Measurements from ENCODE around the gene VSIG8.

DNA sequence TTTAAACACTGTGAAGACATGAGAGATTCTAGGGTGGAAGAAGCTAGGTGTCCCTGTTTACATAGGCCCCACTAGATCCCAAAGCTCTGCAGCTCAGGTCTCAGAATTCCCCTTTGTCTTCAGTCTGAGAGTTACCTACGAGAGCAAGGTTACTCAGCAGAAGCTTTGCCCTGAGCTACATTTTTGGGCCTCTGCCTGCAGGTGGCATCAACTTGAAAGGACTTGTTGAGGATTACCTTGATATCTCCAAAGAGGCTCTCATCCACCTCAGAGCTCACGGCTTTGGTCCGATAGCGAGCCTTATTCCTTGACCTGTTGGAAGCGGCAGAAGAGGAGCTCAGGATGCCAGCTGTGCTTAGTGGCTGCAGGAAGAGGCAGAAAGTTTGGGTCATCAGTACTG is 30.5 kb upstream of the VSIG8 start:
- TF ChIP-seq RARB (CRISPR knock-in tag; IDR thresholded peaks at IDR 0.05) (no peak), ARNTL (CRISPR knock-in tag; IDR thresholded peaks at IDR 0.05; ENCODE audit: borderline replicate concordance, low read depth) (no peak), OSR1 (CRISPR knock-in tag; IDR thresholded peaks at IDR 0.05) (no peak), ZNF8 (CRISPR knock-in tag; IDR thresholded peaks at IDR 0.05) (no peak), ISL1 (CRISPR knock-in tag; IDR thresholded peaks at IDR 0.05) (no peak), TCF4 (CRISPR knock-in tag; IDR thresholded peaks at IDR 0.05; ENCODE audit: borderline replicate concordance) (no peak)
- TF ChIP-seq, protein P1, sequence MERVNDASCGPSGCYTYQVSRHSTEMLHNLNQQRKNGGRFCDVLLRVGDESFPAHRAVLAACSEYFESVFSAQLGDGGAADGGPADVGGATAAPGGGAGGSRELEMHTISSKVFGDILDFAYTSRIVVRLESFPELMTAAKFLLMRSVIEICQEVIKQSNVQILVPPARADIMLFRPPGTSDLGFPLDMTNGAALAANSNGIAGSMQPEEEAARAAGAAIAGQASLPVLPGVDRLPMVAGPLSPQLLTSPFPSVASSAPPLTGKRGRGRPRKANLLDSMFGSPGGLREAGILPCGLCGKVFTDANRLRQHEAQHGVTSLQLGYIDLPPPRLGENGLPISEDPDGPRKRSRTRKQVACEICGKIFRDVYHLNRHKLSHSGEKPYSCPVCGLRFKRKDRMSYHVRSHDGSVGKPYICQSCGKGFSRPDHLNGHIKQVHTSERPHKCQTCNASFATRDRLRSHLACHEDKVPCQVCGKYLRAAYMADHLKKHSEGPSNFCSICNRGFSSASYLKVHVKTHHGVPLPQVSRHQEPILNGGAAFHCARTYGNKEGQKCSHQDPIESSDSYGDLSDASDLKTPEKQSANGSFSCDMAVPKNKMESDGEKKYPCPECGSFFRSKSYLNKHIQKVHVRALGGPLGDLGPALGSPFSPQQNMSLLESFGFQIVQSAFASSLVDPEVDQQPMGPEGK (CRISPR knock-in tag; IDR thresholded peaks at IDR 0.05; ENCODE audit: borderline replicate concordance) = no peak
- TF ChIP-seq, protein P2, sequence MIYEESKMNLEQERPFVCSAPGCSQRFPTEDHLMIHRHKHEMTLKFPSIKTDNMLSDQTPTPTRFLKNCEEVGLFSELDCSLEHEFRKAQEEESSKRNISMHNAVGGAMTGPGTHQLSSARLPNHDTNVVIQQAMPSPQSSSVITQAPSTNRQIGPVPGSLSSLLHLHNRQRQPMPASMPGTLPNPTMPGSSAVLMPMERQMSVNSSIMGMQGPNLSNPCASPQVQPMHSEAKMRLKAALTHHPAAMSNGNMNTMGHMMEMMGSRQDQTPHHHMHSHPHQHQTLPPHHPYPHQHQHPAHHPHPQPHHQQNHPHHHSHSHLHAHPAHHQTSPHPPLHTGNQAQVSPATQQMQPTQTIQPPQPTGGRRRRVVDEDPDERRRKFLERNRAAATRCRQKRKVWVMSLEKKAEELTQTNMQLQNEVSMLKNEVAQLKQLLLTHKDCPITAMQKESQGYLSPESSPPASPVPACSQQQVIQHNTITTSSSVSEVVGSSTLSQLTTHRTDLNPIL (CRISPR knock-in tag; IDR thresholded peaks at IDR 0.05; ENCODE audit: low read depth) = no peak

Measured in SK-N-SH treated with all-trans-retinoic acid at 6 μM for 48 hours (cell line).